Keratinocyte (primary cell): ENCODE data around the gene THAP2.

Experiments
- CTCF ChIP-seq, 3 experiments: IDR thresholded peaks in 1 of 3; conservative IDR thresholded peaks in 1 of 3; optimal IDR thresholded peaks in 1 of 3; 2 replicates in 2 of 3; 3 replicates in 1 of 3; pipeline versions ENCODE3 to v1.5.1; 2011; ENCODE audit warnings: low read length in 3 of 3, mild to moderate bottlenecking in 3 of 3, moderate library complexity in 2 of 3, control low read depth in 1 of 3, inconsistent platforms in 1 of 3; ENCODE audit not compliant: insufficient read depth in 2 of 3; ENCODE audit errors: extremely low read depth in 1 of 3
- EZH2 ChIP-seq: IDR thresholded peaks from one replicate; pipeline ENCODE4 v1.6.1; 2012; ENCODE audit warnings: inconsistent platforms, mild to moderate bottlenecking, low read length, moderate library complexity

DNA sequence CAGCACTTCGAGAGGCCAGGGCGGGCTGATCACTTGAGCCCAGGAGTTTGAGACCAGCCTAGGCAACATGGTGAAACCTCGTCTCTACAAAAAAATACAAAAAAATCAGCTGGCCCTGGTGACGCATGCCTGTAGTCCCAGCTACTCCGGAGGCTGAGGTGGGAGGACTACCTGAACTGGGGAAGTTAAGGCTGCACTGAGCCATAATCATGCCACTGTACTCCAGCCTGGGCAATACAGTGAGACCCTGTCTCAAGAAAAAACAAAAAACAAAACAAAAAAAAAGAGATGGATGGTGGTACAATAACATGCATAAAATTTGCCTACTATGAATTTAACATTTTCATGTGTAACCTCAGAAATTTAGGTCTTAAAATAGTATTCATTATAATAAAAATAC, 2.2 kb downstream of the THAP2 start:
- TF ChIP-seq EZH2: no peak
- no peak for TF ChIP-seq CTCF (optimal IDR thresholded peaks at IDR 0.05 in 1 of 3, IDR thresholded peaks at IDR 0.05 in 1 of 3, conservative IDR thresholded peaks at IDR 0.05 in 1 of 3; ENCODE audit: extremely low read depth in 1 of 3, insufficient read depth in 2 of 3, low read length in 3 of 3)
